WERI-Rb-1 (cell line): Measurements from ENCODE around the gene CCDC93.

Source experiments
- DNase-seq: peaks from one replicate; pipeline ENCODE4 v3.0.0-alpha.2; 2020
- H3K27ac ChIP-seq: fragments of 250-450 bp; sonication (Bioruptor Pico); 2 replicates; pipeline ENCODE4 v1.5.1; 2020; ENCODE audit warnings: mild to moderate bottlenecking, moderate library complexity
- H3K27me3 ChIP-seq: fragments of 250-450 bp; sonication (Bioruptor Pico); 2 replicates; pipeline ENCODE4 v1.5.1; 2021; ENCODE audit warnings: mild to moderate bottlenecking, low read depth, moderate library complexity; ENCODE audit not compliant: insufficient read depth, severe bottlenecking
- H3K36me3 ChIP-seq: fragments of 250-450 bp; sonication (Bioruptor Pico); 2 replicates; pipeline ENCODE4 v1.5.1; 2020; ENCODE audit warnings: mild to moderate bottlenecking, moderate library complexity
- H3K4me3 ChIP-seq: 2 replicates; pipeline ENCODE4 v1.5.1; 2011; ENCODE audit warnings: low read depth, mild to moderate bottlenecking, control low read depth, low read length
- H3K9me3 ChIP-seq: fragments of 250-450 bp; sonication (Bioruptor Pico); 2 replicates; pipeline ENCODE4 v1.5.1; 2021; ENCODE audit warnings: mild to moderate bottlenecking, moderate library complexity; ENCODE audit not compliant: severe bottlenecking
- TF ChIP-seq, protein P1 (sequence below): IDR thresholded peaks from 2 replicates; pipeline ENCODE4 v1.5.1; 2011; ENCODE audit warnings: low read depth, mild to moderate bottlenecking, control low read depth, inconsistent platforms, low read length

Gene CCDC93

DNA sequence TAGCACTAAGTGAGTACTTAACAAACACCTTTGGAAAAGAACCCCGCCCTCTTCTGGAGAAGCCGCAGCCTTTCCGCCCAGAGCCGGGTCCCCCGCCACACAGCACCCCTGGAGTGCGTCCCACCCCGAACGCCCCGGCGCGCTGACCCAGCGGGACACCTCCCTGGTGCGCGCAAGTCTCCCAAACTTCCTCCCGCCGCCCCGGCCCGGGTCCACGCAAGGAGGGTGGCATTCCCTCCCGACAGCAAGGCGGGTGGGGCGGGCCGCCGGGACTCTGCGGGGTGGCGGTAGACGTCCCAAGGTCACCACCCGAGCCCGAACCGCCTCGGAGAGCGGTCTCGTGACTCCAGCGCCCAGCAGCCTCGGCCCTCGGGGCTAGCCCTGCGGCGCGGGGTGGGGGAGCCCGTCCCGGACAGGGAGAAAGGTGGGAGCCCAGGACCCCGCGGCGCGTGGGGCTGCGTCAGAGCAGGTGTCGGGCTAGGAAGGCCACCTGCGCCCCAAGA, 598 bp downstream of the CCDC93 start:
- H3K36me3 ChIP-seq = peaks cover 8% of the 10 kb centered on the region
- no peaks in the 10 kb centered on the region for H3K9me3 ChIP-seq
- DNase-seq = peak; percentile 54
- peak overlapping the region; percentile 90 for H3K4me3 ChIP-seq
- TF ChIP-seq, protein P1, sequence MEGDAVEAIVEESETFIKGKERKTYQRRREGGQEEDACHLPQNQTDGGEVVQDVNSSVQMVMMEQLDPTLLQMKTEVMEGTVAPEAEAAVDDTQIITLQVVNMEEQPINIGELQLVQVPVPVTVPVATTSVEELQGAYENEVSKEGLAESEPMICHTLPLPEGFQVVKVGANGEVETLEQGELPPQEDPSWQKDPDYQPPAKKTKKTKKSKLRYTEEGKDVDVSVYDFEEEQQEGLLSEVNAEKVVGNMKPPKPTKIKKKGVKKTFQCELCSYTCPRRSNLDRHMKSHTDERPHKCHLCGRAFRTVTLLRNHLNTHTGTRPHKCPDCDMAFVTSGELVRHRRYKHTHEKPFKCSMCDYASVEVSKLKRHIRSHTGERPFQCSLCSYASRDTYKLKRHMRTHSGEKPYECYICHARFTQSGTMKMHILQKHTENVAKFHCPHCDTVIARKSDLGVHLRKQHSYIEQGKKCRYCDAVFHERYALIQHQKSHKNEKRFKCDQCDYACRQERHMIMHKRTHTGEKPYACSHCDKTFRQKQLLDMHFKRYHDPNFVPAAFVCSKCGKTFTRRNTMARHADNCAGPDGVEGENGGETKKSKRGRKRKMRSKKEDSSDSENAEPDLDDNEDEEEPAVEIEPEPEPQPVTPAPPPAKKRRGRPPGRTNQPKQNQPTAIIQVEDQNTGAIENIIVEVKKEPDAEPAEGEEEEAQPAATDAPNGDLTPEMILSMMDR = 0 out of 2 replicates have a peak, but pooled peaks have one; percentile 19
- peaks cover 25% of the 10 kb centered on the region for H3K27me3 ChIP-seq
- H3K27ac ChIP-seq = peak overlapping the region; percentile 48

DNA sequence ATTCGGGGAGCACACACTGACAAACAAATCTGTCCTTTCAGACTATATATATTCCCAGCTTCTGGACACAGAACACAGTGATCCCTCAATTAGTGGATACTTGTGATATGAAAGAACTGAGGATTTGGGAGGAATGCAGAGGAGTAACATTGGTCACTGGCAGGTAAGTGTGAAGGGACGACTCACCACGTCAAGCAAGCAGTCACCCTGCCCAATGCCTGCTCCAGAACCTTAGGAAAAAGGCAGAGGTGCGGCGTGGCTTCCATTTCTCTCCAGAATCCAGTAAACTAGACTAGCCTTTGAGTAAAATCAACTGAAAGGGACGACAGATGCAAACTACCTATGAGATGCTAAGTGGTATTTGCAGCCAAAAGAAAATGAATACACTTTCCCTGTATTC, 1.1 kb downstream of the CCDC93 start:
- H3K36me3 ChIP-seq = peaks cover 11% of the 10 kb centered on the region
- no peak for DNase-seq
- peak overlapping the region; percentile 90 for H3K4me3 ChIP-seq
- peaks cover 20% of the 10 kb centered on the region for H3K27me3 ChIP-seq
- TF ChIP-seq, protein P1 = no peak
- H3K27ac ChIP-seq = no peak overlapping the region
- no peaks in the 10 kb centered on the region for H3K9me3 ChIP-seq

DNA sequence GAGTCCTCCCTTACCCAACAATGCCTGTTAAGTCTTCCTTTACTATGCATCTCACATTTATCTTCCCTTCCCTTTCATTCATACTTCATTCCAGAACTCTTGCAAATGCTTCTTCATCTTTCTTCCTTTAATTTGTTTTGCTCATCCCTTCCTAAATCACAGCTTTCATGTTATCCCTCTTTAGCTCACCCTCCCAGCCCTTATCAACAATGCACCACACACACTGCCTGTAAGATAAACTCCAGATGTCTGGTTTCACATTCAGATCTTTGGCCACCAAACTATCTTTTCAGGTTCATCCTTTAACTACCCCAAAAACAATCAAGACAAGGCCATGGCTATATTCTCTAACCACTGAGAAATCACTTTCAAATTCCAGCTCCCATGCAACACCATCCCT, 3.4 kb downstream of the CCDC93 start:
- DNase-seq = no peak
- TF ChIP-seq, protein P1 = no peak
- peaks cover 11% of the 10 kb centered on the region for H3K36me3 ChIP-seq

DNA sequence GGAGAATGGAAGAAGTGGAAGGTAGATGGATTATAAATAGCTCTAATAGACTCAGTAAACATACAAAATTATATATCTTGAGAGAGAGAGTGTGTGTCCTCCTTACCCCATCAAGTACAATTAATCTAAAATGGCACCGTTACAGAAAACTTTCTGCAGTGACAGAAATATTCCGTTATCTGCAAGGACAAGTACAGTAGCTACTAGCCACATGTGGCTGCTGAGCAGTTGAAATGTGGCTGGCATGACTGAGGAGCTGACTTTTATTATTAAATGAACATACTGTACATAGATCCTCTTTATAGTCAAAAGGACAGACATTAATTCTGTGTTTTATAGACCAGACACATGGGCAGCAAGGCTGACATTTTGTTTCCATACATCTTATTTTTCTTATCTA, 7.0 kb downstream of the CCDC93 start:
- H3K4me3 ChIP-seq = no peak overlapping the region
- TF ChIP-seq, protein P1 = no peak
- no peaks in the 10 kb centered on the region for H3K9me3 ChIP-seq
- no peaks in the 10 kb centered on the region for H3K27me3 ChIP-seq
- H3K27ac ChIP-seq = no peak overlapping the region
- H3K36me3 ChIP-seq = peaks cover 17% of the 10 kb centered on the region
- DNase-seq = no peak

More for the DNA sequence above, 3.4 kb downstream of the CCDC93 start:
- H3K27me3 ChIP-seq = peaks cover 10% of the 10 kb centered on the region
- H3K27ac ChIP-seq = no peak overlapping the region
- no peak overlapping the region for H3K4me3 ChIP-seq
- H3K9me3 ChIP-seq = no peaks in the 10 kb centered on the region

DNA sequence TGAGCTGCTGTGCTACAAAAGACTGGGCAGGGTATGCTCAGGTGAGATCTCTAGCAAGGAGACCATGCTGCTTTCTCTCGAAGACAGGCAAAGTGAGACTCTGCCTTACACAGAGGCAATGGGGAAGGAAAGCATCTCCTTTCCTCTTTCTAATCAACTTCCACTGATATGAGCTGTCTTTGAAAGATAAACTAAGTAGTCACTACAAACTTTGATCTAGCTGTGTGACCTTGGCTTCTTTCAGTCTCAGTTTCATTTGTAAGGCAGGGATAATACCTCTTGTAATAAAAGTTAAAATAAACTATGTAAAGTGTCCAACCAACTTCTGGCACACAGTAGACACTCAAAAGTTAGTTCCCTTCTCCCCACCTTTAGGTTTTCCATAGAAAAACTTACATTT, 7.5 kb downstream of the CCDC93 start:
- no peak overlapping the region for H3K4me3 ChIP-seq
- H3K9me3 ChIP-seq = no peaks in the 10 kb centered on the region
- H3K36me3 ChIP-seq = peaks cover 17% of the 10 kb centered on the region
- DNase-seq = no peak
- TF ChIP-seq, protein P1 = no peak
- no peak overlapping the region for H3K27ac ChIP-seq
- H3K27me3 ChIP-seq = no peaks in the 10 kb centered on the region

DNA sequence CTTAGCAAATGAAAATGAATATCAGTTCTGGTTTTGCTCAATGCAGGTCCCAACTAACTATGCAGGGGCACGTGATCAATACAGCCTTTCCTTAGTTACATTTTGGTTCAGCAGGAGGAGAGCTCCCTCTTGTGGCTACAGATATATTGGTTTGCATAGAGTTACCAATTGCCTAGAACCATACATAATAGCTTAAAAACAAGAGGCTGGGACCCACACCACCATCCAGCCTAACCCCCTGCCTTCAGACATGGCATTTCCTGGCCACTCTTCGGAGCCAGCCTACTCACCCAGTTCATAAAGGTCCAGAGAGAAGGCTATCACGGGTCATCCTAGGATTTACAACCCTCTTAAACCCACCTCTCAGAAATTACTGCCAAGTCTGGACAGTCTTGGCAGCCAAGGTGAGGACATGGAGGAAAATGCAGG, 10.5 kb downstream of the CCDC93 start:
- TF ChIP-seq, protein P1 = peak; percentile 69
- Histone ChIP-seq H3K4me3 (no peak overlapping the region), H3K36me3 (peaks cover 22% of the 10 kb centered on the region), H3K9me3 (no peaks in the 10 kb centered on the region), H3K27me3 (no peaks in the 10 kb centered on the region), H3K27ac (no peak overlapping the region)
- DNase-seq = peak; percentile 46
